Astrocyte of the cerebellum (primary cell): ENCODE data around the gene RYR1.

Experiments
- DNase-seq: peaks from one replicate; pipeline ENCODE4 v3.0.0-alpha.2; 2011; ENCODE audit warnings: low read depth
- H3K4me3 ChIP-seq: 2 replicates; pipeline ENCODE4 v1.5.1; 2011; ENCODE audit warnings: mild to moderate bottlenecking, low read depth, low read length, moderate library complexity
- in situ Hi-C: cut with HindIII; loops from 2 replicates; pipeline ENCODE4 v1.10.0; 2017; ENCODE audit warnings: low sequenced_read_pairs
- TF ChIP-seq, protein P1 (sequence below): IDR thresholded peaks from 2 replicates; pipeline ENCODE4 v1.5.1; 2012; ENCODE audit warnings: low read length, low read depth, moderate library complexity, mild to moderate bottlenecking; ENCODE audit errors: missing control alignments

RYR1 gene

DNA sequence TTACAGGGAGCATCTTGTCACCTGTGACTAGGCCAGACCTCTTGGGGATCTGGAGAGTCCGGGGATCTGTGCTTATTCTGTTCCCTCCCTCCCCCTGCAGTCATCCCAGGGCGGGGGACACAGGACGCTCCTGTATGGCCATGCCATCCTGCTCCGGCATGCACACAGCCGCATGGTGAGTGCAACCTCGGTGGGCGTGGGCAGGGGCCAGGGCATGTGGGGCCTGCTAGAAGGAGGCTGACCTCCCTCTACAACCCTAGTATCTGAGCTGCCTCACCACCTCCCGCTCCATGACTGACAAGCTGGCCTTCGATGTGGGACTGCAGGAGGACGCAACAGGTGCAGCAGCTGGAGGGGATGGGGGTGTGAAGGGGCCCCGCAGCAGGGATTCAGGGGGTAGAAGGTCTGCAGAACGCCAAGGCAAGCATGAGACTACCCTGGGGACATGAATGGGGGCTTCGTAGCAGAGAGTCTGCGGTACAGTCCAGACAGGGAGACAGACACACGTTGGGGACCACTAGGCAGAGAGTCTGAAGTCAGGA, 10.0 kb downstream of the RYR1 start:
- TF ChIP-seq, protein P1, sequence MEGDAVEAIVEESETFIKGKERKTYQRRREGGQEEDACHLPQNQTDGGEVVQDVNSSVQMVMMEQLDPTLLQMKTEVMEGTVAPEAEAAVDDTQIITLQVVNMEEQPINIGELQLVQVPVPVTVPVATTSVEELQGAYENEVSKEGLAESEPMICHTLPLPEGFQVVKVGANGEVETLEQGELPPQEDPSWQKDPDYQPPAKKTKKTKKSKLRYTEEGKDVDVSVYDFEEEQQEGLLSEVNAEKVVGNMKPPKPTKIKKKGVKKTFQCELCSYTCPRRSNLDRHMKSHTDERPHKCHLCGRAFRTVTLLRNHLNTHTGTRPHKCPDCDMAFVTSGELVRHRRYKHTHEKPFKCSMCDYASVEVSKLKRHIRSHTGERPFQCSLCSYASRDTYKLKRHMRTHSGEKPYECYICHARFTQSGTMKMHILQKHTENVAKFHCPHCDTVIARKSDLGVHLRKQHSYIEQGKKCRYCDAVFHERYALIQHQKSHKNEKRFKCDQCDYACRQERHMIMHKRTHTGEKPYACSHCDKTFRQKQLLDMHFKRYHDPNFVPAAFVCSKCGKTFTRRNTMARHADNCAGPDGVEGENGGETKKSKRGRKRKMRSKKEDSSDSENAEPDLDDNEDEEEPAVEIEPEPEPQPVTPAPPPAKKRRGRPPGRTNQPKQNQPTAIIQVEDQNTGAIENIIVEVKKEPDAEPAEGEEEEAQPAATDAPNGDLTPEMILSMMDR, result no peak
- no peak for DNase-seq
- in situ Hi-C loops, result no loop called here
- no peak overlapping the region for H3K4me3 ChIP-seq

GRCh38 chr19:38444026-38444425, 10.5 kb downstream of the RYR1 start:
- in situ Hi-C loops, result no loop called here
- TF ChIP-seq, protein P1, result no peak
- no peak overlapping the region for H3K4me3 ChIP-seq
- DNase-seq, result no peak

GRCh38 chr19:38445362-38445761, 11.9 kb downstream of the RYR1 start:
- TF ChIP-seq, protein P1, result no peak
- DNase-seq, result no peak
- in situ Hi-C loops, result no loop called here
- H3K4me3 ChIP-seq, result no peak overlapping the region

GRCh38 chr19:38448225-38448624, 14.7 kb downstream of the RYR1 start:
- in situ Hi-C loops, result no loop called here
- DNase-seq, result no peak
- H3K4me3 ChIP-seq, result no peak overlapping the region
- TF ChIP-seq, protein P1, result no peak

GRCh38 chr19:38449518-38449917, 16.0 kb downstream of the RYR1 start:
- H3K4me3 ChIP-seq, result no peak overlapping the region
- DNase-seq, result no peak
- TF ChIP-seq, protein P1, result no peak
- in situ Hi-C loops, result no loop called here

- in situ Hi-C loops, result loop anchor here (5.0 to 10.0 kb wide), 2 partner anchors 74 to 96 kb away; no protein-coding TSS in a partner anchor
- TF ChIP-seq, protein P1, result no peak
- H3K4me3 ChIP-seq, result no peak overlapping the region
- no peak for DNase-seq
These were observed 17.5 kb downstream of the RYR1 start for GRCh38 chr19:38451036-38451435.
